Breast epithelium (tissue), 4 donors: ENCODE results near the gene C19orf25. TPM values are rescaled to one million over a fixed set of nuclear protein-coding genes. Genes with fewer than 3 reads are reported as not detected.
"Not testable (repeated sequence)": the region's sequence is repeated elsewhere in the genome, so short reads cannot be mapped to it uniquely, and the experiment has no call there.

ENCODE experiments used
- DNase-seq, 2 donors: peaks; one replicate each; pipeline ENCODE4 v3.0.0-alpha.2; 2019; ENCODE audit warnings: low spot score in 2 of 2
- H3K27ac ChIP-seq, 2 donors: fragments of 200-600 bp; sonication (generic) in 1 of 2; one replicate each; pipeline ENCODE4 v1.5.1; 2016 to 2019; ENCODE audit warnings: mild to moderate bottlenecking in 1 of 2
- H3K27me3 ChIP-seq, 2 donors: fragments of 200-600 bp; sonication (generic) in 1 of 2; one replicate each; pipeline versions ENCODE4 v1.5.1 to v1.6.0; 2017 to 2019; ENCODE audit warnings: control low read depth in 1 of 2, mild to moderate bottlenecking in 1 of 2
- H3K36me3 ChIP-seq: fragments of 200-600 bp; one replicate; pipeline ENCODE4 v1.5.1; 2019
- H3K4me1 ChIP-seq, 2 donors: fragments of 200-600 bp; sonication (generic); one replicate each; pipeline ENCODE4 v1.5.1; 2016 to 2019; ENCODE audit warnings: control low read depth in 1 of 2
- H3K4me3 ChIP-seq, 3 donors: fragments of 200-600 bp; sonication (generic); 1 replicate in 2 of 3; 2 replicates in 1 of 3; pipeline ENCODE4 v1.5.1; 2016 to 2019; ENCODE audit warnings: mild to moderate bottlenecking in 3 of 3, moderate library complexity in 2 of 3
- H3K9me3 ChIP-seq, 2 donors: fragments of 200-600 bp; sonication (generic) in 1 of 2; one replicate each; pipeline ENCODE4 v1.5.1; 2016 to 2019; ENCODE audit warnings: control low read depth in 1 of 2
- POLR2A ChIP-seq: fragments of 450-650 bp; IDR thresholded peaks from one replicate; pipeline ENCODE4 v1.6.1; 2016; ENCODE audit warnings: antibody characterized with exemption, mild to moderate bottlenecking, moderate library complexity
- POLR2AphosphoS5 ChIP-seq, 3 donors: sonication (generic); formaldehyde crosslinking; IDR thresholded peaks; one replicate each; pipeline ENCODE4 v1.6.1; 2017; ENCODE audit warnings: antibody characterized with exemption in 3 of 3
- intact Hi-C: fragments of 100-400 bp; cut with DNase I; formaldehyde crosslinking; loops from one replicate; pipeline ENCODE4 v1.15.1; 2023; ENCODE audit warnings: low total_unique reads
- total RNA-seq, 3 donors: library from RNA; depleted of rRNA; stranded (reverse); fragments of >200 nt; gene quantifications; one replicate each; pipeline ENCODE4 v1.1.0, GENCODE V29; 2016
- TF ChIP-seq, protein P1 (sequence below), 3 donors: fragments of 450-650 bp; IDR thresholded peaks; one replicate each; pipeline ENCODE4 v1.5.1; 2016 to 2017; ENCODE audit warnings: antibody characterized with exemption in 3 of 3, mild to moderate bottlenecking in 3 of 3, moderate library complexity in 3 of 3

Gene C19orf25
- total RNA-seq, 3 donors from 2014 or later: 27.7 to 32.8 (median 28.7) TPM

DNA sequence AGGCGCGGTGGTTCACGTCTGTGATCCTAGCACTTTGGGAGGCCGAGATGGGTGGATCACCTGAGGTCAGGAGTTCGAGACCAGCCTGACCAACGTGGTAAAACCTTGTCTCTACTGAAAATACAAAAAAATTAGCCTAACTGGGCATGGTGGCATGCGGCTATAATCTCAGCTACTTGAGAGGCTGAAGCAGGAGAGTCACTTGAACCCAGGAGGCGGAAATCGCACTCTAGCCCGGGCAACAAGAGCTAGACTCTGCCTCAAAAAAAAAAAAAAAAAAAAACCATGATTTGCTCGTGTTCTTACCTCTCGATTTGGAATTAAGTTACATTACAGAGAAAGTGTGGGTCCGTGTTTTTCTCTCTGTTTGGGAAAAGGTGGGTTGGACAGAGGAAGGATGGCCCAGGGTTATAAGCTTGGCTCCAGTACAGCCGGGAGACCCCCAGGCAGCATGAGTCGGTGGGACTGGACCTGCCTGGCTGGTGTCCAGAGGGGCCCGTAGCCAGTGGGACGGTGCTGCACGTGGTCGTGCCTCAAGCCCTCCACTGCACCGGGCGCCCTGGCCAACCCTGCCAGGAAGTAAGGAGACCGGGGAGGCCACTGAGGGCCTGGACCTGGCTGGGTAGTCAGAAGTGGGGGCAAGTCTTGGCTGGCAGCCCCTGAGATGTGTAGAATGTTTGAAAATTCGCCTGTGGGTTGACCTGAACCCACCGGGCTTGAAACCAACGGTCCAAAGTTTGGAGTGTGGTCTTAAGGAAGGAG, 37.2 kb downstream of the C19orf25 start:
- TF ChIP-seq POLR2A (no peak), POLR2AphosphoS5 (IDR thresholded peaks at IDR 0.05) (no peak)
- TF ChIP-seq, protein P1, sequence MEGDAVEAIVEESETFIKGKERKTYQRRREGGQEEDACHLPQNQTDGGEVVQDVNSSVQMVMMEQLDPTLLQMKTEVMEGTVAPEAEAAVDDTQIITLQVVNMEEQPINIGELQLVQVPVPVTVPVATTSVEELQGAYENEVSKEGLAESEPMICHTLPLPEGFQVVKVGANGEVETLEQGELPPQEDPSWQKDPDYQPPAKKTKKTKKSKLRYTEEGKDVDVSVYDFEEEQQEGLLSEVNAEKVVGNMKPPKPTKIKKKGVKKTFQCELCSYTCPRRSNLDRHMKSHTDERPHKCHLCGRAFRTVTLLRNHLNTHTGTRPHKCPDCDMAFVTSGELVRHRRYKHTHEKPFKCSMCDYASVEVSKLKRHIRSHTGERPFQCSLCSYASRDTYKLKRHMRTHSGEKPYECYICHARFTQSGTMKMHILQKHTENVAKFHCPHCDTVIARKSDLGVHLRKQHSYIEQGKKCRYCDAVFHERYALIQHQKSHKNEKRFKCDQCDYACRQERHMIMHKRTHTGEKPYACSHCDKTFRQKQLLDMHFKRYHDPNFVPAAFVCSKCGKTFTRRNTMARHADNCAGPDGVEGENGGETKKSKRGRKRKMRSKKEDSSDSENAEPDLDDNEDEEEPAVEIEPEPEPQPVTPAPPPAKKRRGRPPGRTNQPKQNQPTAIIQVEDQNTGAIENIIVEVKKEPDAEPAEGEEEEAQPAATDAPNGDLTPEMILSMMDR (IDR thresholded peaks at IDR 0.05): no peak
- Histone ChIP-seq H3K36me3 (peaks cover 8% of the 10 kb centered on the region), H3K4me3 (no peak overlapping the region), H3K4me1 (peaks cover 11 to 22% of the 10 kb centered on the region in 2 donors), H3K27ac (no peak overlapping the region), H3K9me3 (no peaks in the 10 kb centered on the region), H3K27me3 (peaks cover 14 to 16% of the 10 kb centered on the region in 2 donors)
- no peak for DNase-seq
- intact Hi-C loops: loop anchor here (10.0 kb wide), 1 partner anchor 167 kb away; the partner anchor contains the start of gene FAM174C

DNA sequence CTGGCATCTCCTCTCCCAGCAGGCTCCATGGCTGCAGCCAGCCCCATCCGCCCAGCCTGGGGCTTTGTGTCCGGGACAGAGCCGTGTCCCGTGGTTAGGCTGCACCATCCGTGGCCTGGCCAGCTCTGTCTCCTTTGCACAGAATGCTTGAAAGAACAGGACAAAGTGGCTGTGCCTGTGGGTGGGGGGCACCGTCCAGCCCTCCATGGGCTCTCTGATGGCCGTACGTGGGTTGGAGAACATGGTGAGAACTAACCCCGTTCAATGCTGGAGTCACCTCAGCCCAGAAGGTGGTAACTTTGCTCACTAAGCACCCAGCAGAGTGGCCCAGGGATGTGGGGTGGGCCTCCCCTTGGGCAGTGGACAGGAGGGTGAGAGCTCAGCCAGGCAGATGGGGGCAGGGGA, 38.0 kb downstream of the C19orf25 start:
- TF ChIP-seq, protein P1 (IDR thresholded peaks at IDR 0.05): no peak
- no peak for TF ChIP-seq POLR2A
- TF ChIP-seq POLR2AphosphoS5 (IDR thresholded peaks at IDR 0.05): no peak

DNA sequence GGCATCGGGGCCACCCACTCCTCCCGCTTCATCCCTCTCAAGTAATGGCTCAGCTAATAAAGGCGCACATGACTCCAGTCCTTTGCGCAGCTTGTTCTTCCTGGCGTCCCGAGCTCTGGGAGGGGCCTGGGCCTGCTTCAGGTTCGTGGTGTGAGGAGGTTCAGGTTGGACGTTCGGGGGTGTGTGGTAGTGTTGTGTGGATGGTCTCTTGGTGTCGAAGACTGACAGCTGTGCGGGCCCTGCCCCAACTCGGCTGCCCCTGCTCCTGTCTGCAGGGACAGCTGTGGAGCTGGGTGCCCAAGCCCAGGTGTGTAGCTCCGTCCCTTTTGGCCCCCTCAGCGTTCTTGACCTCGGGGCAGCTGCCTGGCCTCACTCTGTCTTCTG, 38.6 kb downstream of the C19orf25 start:
- TF ChIP-seq POLR2AphosphoS5 (IDR thresholded peaks at IDR 0.05): no peak
- no peak for TF ChIP-seq POLR2A
- TF ChIP-seq, protein P1 (IDR thresholded peaks at IDR 0.05): no peak
- Histone ChIP-seq H3K27ac (no peak overlapping the region), H3K27me3 (peaks cover 0 to 2% of the 10 kb centered on the region in 2 donors), H3K9me3 (no peaks in the 10 kb centered on the region), H3K4me3 (peak overlapping the region in 1 of 3 donors; percentile 94), H3K4me1 (peaks cover 9 to 15% of the 10 kb centered on the region in 2 donors), H3K36me3 (peaks cover 8% of the 10 kb centered on the region)
- DNase-seq: no peak
- intact Hi-C loops: loop anchor here (10.0 kb wide), 1 partner anchor 166 kb away; the partner anchor contains the start of gene FAM174C

More for the DNA sequence above, 38.0 kb downstream of the C19orf25 start:
- Histone ChIP-seq H3K4me3 (no peak overlapping the region), H3K27ac (no peak overlapping the region), H3K27me3 (peaks cover 6 to 8% of the 10 kb centered on the region in 2 donors), H3K36me3 (peaks cover 8% of the 10 kb centered on the region), H3K9me3 (no peaks in the 10 kb centered on the region), H3K4me1 (peaks cover 11 to 17% of the 10 kb centered on the region in 2 donors)
- DNase-seq: no peak
- intact Hi-C loops: loop anchor here (10.0 kb wide), 1 partner anchor 166 kb away; the partner anchor contains the start of gene FAM174C

DNA sequence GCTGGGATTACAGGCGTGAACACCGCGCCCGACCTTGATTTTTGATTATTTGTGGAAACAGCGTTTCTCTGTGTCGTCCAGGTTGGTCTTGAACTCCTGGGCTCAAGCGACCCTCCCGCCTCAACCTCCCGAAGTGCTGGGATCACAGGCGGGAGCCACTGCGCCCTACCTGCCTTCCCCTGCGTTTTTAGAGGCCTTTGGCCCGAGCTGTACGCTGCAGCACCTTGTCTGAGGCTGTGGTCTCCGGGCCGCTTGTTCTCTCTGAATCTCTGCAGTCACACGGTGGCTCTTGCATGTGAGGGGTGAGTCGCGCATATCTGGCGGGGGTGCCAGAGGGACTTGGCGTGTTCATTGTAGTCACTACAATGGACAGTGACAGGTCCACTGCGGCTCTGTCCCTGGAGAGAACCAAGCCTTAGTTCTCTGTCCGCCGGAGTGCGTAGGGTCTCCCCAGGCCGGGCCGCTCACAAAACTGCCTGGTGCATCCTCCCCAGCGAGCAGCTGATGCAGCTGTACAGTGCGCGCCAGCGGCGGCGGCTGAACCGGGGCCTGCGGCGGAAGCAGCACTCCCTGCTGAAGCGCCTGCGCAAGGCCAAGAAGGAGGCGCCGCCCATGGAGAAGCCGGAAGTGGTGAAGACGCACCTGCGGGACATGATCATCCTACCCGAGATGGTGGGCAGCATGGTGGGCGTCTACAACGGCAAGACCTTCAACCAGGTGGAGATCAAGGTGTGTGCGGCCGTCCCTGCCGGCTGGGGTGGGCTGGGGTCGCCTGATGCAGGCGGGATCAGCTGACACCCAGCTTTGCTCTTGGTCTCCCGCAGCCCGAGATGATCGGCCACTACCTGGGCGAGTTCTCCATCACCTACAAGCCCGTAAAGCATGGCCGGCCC, 39.2 kb downstream of the C19orf25 start:
- not testable (repeated sequence) for H3K36me3 ChIP-seq, H3K9me3 ChIP-seq, H3K27me3 ChIP-seq, DNase-seq
- peak overlapping the region; percentile 90 to 96 (median 94) for H3K4me3 ChIP-seq
- H3K27ac ChIP-seq: peak overlapping the region in 1 of 2 donors; percentile 95
- H3K4me1 ChIP-seq: peaks cover 6 to 15% of the 10 kb centered on the region in 2 donors
- intact Hi-C loops: loop anchor here (10.0 kb wide), 1 partner anchor 165 kb away; the partner anchor contains the start of gene FAM174C

DNA sequence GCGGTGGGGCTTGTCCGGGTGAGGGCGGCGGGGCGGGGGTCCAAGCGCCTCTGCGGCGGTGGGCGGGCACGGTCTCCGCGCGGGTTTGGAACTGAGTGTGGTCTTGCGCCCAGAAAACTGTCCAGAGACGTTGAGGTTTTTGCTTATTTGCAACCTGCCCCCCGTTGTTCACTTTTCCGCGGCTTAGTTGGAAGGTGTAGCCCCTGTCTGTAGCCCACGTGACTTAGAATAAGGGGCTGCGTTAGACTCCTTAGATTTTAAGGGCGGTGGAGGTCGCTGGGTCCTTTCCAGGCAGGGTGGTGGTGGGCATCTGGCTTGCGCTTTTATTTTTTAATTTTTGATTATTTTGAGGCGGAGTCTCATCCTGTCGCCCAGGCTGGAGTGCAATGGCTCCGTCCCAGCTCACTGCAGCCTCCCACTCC, 40.1 kb downstream of the C19orf25 start:
- Histone ChIP-seq H3K27ac (peak overlapping the region; percentile 95 to 97), H3K4me1 (peaks cover 6 to 15% of the 10 kb centered on the region in 2 donors), H3K36me3 (peaks cover 8% of the 10 kb centered on the region), H3K9me3 (no peaks in the 10 kb centered on the region), H3K4me3 (peak overlapping the region; percentile 90 to 96 (median 94)), H3K27me3 (no peaks in the 10 kb centered on the region)
- no peak for DNase-seq
- intact Hi-C loops: no loop called here
- no peak for TF ChIP-seq POLR2A
- TF ChIP-seq, protein P1 (IDR thresholded peaks at IDR 0.05): no peak
- TF ChIP-seq POLR2AphosphoS5 (IDR thresholded peaks at IDR 0.05): no peak
